ENCODE measurements around the gene PLXDC2. TPM values are rescaled to one million over a fixed set of nuclear protein-coding genes. Genes with fewer than 3 reads are reported as not detected.
A peak's percentile ranks its signal among the peaks of the same experiment; 100 is the strongest.

Gene PLXDC2
- total RNA-seq, 6 experiments from 2014 or later: 4.1 to 6.5 (median 5.3) TPM

GRCh38 chr10:20100171-20100570 is 283.9 kb downstream of the PLXDC2 start:
- no peaks in the 10 kb centered on the region for H3K9me3 ChIP-seq
- 24% methylated on average over 2 of the region's 2 CpGs for WGBS (ENCODE audit: insufficient coverage, low coverage, low lambda C conversion rate, missing lambda C conversion rate)
- no peaks in the 10 kb centered on the region for H3K4me1 ChIP-seq
- H3K27ac ChIP-seq: peak overlapping the region in 2 of 3 donors; percentile 1 to 45
- peak; percentile 36 to 75 (median 66) for ATAC-seq
- TF ChIP-seq CTCF (IDR thresholded peaks at IDR 0.05): no peak
- no peak for TF ChIP-seq POLR2A (IDR thresholded peaks at IDR 0.05)
- no peak overlapping the region for H3K4me3 ChIP-seq
- no peaks in the 10 kb centered on the region for H3K36me3 ChIP-seq
- intact Hi-C loops (cut with DNase I): no loop called here
- no peak for DNase-seq
- H3K27me3 ChIP-seq: no peaks in the 10 kb centered on the region

DNA sequence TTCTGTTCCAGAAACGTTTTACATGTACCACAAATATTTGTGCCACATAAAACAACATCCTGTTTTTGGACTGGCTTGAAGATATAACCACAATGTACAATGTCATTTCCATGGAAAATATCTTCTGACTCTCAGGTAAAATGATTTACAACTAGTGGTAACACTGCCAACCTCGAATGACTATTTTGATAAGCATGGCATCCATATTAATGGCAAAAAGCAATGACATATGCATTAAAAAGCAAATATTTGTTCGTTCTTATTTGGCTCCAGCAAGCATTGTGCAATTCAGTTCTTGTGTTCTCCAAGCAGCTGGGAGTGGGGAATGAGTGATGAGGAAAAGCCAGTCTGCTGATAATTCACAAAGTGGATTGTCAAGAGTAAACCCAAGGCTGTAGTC is 289.0 kb downstream of the PLXDC2 start:
- no peaks in the 10 kb centered on the region for H3K4me1 ChIP-seq
- intact Hi-C loops (cut with DNase I): no loop called here
- no peak overlapping the region for H3K4me3 ChIP-seq
- ATAC-seq (no peak), DNase-seq (no peak)
- no peaks in the 10 kb centered on the region for H3K36me3 ChIP-seq
- TF ChIP-seq POLR2A (IDR thresholded peaks at IDR 0.05): no peak
- no peak for TF ChIP-seq CTCF (IDR thresholded peaks at IDR 0.05)
- H3K27me3 ChIP-seq: no peaks in the 10 kb centered on the region
- H3K9me3 ChIP-seq: no peaks in the 10 kb centered on the region
- 30% methylated on average over 3 of the region's 3 CpGs for WGBS (ENCODE audit: insufficient coverage, low coverage, low lambda C conversion rate, missing lambda C conversion rate)
- H3K27ac ChIP-seq: no peak overlapping the region

DNA sequence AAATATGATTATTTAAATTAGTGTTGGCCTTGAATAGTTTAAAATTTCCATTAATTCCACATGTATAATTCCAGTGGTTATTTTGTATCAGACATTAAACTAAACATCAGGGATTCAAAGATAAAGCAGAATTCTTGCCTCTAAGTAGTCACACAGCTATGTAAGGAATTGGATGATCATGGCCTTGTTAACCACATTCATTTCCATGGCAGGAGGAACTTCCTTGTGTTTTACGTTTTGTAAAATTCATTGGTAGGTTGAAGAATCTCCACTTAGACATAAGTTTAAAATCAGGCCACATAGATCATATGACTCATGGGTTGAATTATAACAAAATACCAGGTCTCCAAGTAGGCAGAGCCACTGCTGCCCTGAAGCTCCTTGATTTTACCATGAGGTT is 289.7 kb downstream of the PLXDC2 start:
- Histone ChIP-seq H3K4me3 (no peak overlapping the region), H3K27ac (no peak overlapping the region), H3K27me3 (no peaks in the 10 kb centered on the region), H3K9me3 (no peaks in the 10 kb centered on the region), H3K36me3 (no peaks in the 10 kb centered on the region), H3K4me1 (no peaks in the 10 kb centered on the region)
- intact Hi-C loops (cut with DNase I): no loop called here
- TF ChIP-seq CTCF (IDR thresholded peaks at IDR 0.05): no peak
- DNase-seq (no peak), ATAC-seq (no peak)
- 90% methylated on average over 1 of the region's 1 CpG for WGBS (ENCODE audit: insufficient coverage, low coverage, low lambda C conversion rate, missing lambda C conversion rate)

- H3K27me3 ChIP-seq: no peaks in the 10 kb centered on the region
- intact Hi-C loops (cut with DNase I): no loop called here
- no peaks in the 10 kb centered on the region for H3K9me3 ChIP-seq
- no peak for TF ChIP-seq CTCF (IDR thresholded peaks at IDR 0.05)
- TF ChIP-seq POLR2A (IDR thresholded peaks at IDR 0.05): no peak
- H3K4me1 ChIP-seq: no peaks in the 10 kb centered on the region
- no peak overlapping the region for H3K4me3 ChIP-seq
- ATAC-seq (no peak), DNase-seq (no peak)
- no peaks in the 10 kb centered on the region for H3K36me3 ChIP-seq
- WGBS (ENCODE audit: insufficient coverage, low coverage, low lambda C conversion rate, missing lambda C conversion rate): 79% methylated on average over 4 of the region's 4 CpGs
- H3K27ac ChIP-seq: no peak overlapping the region
Measured at GRCh38 chr10:20108021-20108420, 291.8 kb downstream of the PLXDC2 start.

GRCh38 chr10:20109613-20110012 is 293.4 kb downstream of the PLXDC2 start:
- H3K27ac ChIP-seq: no peak overlapping the region
- ATAC-seq (no peak), DNase-seq (no peak)
- TF ChIP-seq CTCF (IDR thresholded peaks at IDR 0.05) (no peak), POLR2A (IDR thresholded peaks at IDR 0.05) (no peak)
- H3K9me3 ChIP-seq: no peaks in the 10 kb centered on the region
- H3K36me3 ChIP-seq: no peaks in the 10 kb centered on the region
- WGBS (ENCODE audit: insufficient coverage, low coverage, low lambda C conversion rate, missing lambda C conversion rate): 69% methylated on average over 4 of the region's 4 CpGs
- no peaks in the 10 kb centered on the region for H3K27me3 ChIP-seq
- H3K4me1 ChIP-seq: no peaks in the 10 kb centered on the region
- intact Hi-C loops (cut with DNase I): no loop called here
- H3K4me3 ChIP-seq: no peak overlapping the region
